PC-9 (cell line): ENCODE results near the gene ETS1. TPM values are rescaled to one million over a fixed set of nuclear protein-coding genes. Genes with fewer than 3 reads are reported as not detected.

Experiments
- BruUV-seq: library from RNA; stranded (reverse); fragments of 400-500 nt; replicated peaks from 2 replicates; lab custom pipeline; 2021; lab: Mats Ljungman, UMichigan
- CTCF ChIA-PET: fragments of 300-600 bp; sonication (Branson Sonifier 250); formaldehyde crosslinking; loops from one replicate; lab custom pipeline; 2022; ENCODE audit warnings: antibody characterized with exemption; lab: Charles Lee
- POLR2A ChIA-PET: fragments of 300-600 bp; sonication (Branson Sonifier 250); formaldehyde crosslinking; loops from one replicate; lab custom pipeline; 2022; ENCODE audit warnings: antibody characterized with exemption; ENCODE audit not compliant: unreplicated experiment; lab: Charles Lee
- DNase-seq, 2 experiments: peaks; one replicate each; pipeline versions ENCODE4 v3.0.0 to v3.0.0-alpha.2; 2015 to 2022; ENCODE audit warnings: mixed read lengths in 1 of 2
- H2AFZ ChIP-seq: fragments of 200-600 bp; sonication (generic); 2 replicates; pipeline ENCODE4 v1.8.1; 2017; ENCODE audit warnings: antibody characterized with exemption
- H3F3A ChIP-seq: fragments of 200-600 bp; sonication (generic); 2 replicates; pipeline ENCODE4 v1.8.1; 2017; ENCODE audit warnings: antibody characterized with exemption, mild to moderate bottlenecking, low read depth; ENCODE audit not compliant: insufficient read depth
- H3K27ac ChIP-seq: fragments of 200-600 bp; sonication (generic); 2 replicates; pipeline ENCODE4 v1.6.1; 2016; ENCODE audit warnings: mixed run types
- H3K27me3 ChIP-seq: fragments of 200-600 bp; sonication (generic); 2 replicates; pipeline ENCODE4 v1.6.1; 2016; ENCODE audit warnings: low read depth, mixed run types; ENCODE audit not compliant: insufficient read depth
- H3K36me3 ChIP-seq: fragments of 200-600 bp; sonication (generic); 2 replicates; pipeline ENCODE4 v1.6.1; 2016; ENCODE audit warnings: low read depth, mixed run types
- H3K4me1 ChIP-seq: fragments of 200-600 bp; sonication (generic); replicated peaks from 2 replicates; pipeline ENCODE4 v1.6.1; 2016; ENCODE audit warnings: mixed run types; ENCODE audit not compliant: insufficient read depth
- H3K4me2 ChIP-seq: fragments of 200-600 bp; sonication (generic); 2 replicates; pipeline ENCODE4 v1.6.1; 2017; ENCODE audit warnings: mixed run types
- H3K4me3 ChIP-seq: fragments of 200-600 bp; sonication (generic); 2 replicates; pipeline ENCODE4 v1.6.1; 2016; ENCODE audit warnings: mixed run types
- H3K79me2 ChIP-seq: fragments of 200-600 bp; sonication (generic); 2 replicates; pipeline ENCODE4 v1.6.1; 2017; ENCODE audit warnings: low read depth, mixed run types
- H3K9me2 ChIP-seq: fragments of 200-600 bp; sonication (generic); 2 replicates; pipeline ENCODE4 v1.8.1; 2017; ENCODE audit warnings: mild to moderate bottlenecking; ENCODE audit not compliant: insufficient read depth
- H3K9me3 ChIP-seq: fragments of 200-600 bp; sonication (generic); 2 replicates; pipeline ENCODE4 v1.8.1; 2016; ENCODE audit warnings: low read depth; ENCODE audit not compliant: insufficient read depth
- H4K20me1 ChIP-seq: fragments of 200-600 bp; sonication (generic); 2 replicates; pipeline ENCODE4 v1.8.1; 2017; ENCODE audit not compliant: insufficient read depth
- EZH2 ChIP-seq: fragments of 200-600 bp; sonication (generic); IDR thresholded peaks from 2 replicates; pipeline ENCODE4 v1.8.0; 2017; ENCODE audit warnings: antibody characterized with exemption, low read depth
- intact Hi-C: fragments of 100-400 bp; cut with micrococcal nuclease; formaldehyde crosslinking; loops from one replicate; pipeline ENCODE4 v1.10.0; 2022; ENCODE audit not compliant: unreplicated experiment
- total RNA-seq: library from RNA; stranded (reverse); gene quantifications from 2 replicates; pipeline ENCODE4 v1.2.3, GENCODE V29; 2021
- TF ChIP-seq, protein P1 (sequence below): fragments of 200-600 bp; sonication (generic); conservative IDR thresholded peaks from 2 replicates; pipeline ENCODE4 v1.6.1; 2017; ENCODE audit warnings: mixed run types, antibody characterized with exemption, mild to moderate bottlenecking, moderate library complexity

The ETS1 gene
- total RNA-seq, 1 experiment from 2014 or later: 23.3 TPM

DNA sequence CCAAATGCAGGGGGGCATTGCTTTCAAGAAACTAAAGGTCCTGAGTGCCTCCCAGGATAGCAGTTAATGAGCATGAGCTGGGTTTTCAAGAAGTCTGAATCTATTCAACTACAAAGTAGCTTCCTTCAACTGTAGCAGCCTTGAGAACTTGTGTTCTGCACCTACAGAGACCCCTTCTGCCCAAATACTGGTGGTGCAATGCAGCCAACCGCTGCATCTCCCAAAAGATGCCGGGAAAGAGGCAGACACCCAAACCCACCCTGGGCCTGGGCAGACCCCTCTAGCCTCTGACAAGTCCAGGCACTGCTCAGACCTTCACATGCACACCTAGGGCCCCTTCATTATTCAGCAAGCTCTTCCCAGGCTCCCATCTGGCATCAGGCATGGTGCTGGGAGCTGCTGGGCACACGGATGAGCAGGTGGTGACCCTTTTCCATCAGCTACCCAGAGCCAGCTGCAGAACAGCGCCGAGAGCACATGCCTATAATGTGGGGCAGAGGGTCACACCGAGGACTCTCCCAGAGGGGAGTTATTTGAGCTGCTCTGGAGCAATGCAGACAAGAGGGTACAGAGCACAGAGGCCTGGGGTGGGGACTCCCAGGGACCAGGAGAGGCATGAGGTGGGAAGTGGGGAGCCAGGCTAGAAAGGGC, 44.9 kb upstream of the ETS1 start:
- no peaks in the 10 kb centered on the region for H3K27me3 ChIP-seq
- no peak for TF ChIP-seq EZH2
- TF ChIP-seq, protein P1, sequence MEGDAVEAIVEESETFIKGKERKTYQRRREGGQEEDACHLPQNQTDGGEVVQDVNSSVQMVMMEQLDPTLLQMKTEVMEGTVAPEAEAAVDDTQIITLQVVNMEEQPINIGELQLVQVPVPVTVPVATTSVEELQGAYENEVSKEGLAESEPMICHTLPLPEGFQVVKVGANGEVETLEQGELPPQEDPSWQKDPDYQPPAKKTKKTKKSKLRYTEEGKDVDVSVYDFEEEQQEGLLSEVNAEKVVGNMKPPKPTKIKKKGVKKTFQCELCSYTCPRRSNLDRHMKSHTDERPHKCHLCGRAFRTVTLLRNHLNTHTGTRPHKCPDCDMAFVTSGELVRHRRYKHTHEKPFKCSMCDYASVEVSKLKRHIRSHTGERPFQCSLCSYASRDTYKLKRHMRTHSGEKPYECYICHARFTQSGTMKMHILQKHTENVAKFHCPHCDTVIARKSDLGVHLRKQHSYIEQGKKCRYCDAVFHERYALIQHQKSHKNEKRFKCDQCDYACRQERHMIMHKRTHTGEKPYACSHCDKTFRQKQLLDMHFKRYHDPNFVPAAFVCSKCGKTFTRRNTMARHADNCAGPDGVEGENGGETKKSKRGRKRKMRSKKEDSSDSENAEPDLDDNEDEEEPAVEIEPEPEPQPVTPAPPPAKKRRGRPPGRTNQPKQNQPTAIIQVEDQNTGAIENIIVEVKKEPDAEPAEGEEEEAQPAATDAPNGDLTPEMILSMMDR: peak; percentile 65
- ChIA-PET CTCF (interaction anchor here (0.6 to 1.2 kb wide), 3 partner anchors 324 to 474 kb away, joined by 3 to 6 read pairs (median 3); no protein-coding TSS in a partner anchor), POLR2A (no interaction called here)
- no peak overlapping the region for H3K4me2 ChIP-seq
- H3K9me3 ChIP-seq: no peaks in the 10 kb centered on the region
- no peak overlapping the region for H3K27ac ChIP-seq
- intact Hi-C loops: loop anchor here (5.0 kb wide), 1 partner anchor 325 kb away; no protein-coding TSS in a partner anchor
- no peak overlapping the region for H2AFZ ChIP-seq
- H3K36me3 ChIP-seq: no peaks in the 10 kb centered on the region
- H3K4me1 ChIP-seq: peaks cover 9% of the 10 kb centered on the region
- H3K79me2 ChIP-seq: no peaks in the 10 kb centered on the region
- no peaks in the 10 kb centered on the region for H4K20me1 ChIP-seq
- H3F3A ChIP-seq: no peaks in the 10 kb centered on the region
- DNase-seq: peak in 1 of 2 experiments; percentile 9
- no peaks in the 10 kb centered on the region for H3K9me2 ChIP-seq
- BruUV-seq: no TSS peak
- no peak overlapping the region for H3K4me3 ChIP-seq

DNA sequence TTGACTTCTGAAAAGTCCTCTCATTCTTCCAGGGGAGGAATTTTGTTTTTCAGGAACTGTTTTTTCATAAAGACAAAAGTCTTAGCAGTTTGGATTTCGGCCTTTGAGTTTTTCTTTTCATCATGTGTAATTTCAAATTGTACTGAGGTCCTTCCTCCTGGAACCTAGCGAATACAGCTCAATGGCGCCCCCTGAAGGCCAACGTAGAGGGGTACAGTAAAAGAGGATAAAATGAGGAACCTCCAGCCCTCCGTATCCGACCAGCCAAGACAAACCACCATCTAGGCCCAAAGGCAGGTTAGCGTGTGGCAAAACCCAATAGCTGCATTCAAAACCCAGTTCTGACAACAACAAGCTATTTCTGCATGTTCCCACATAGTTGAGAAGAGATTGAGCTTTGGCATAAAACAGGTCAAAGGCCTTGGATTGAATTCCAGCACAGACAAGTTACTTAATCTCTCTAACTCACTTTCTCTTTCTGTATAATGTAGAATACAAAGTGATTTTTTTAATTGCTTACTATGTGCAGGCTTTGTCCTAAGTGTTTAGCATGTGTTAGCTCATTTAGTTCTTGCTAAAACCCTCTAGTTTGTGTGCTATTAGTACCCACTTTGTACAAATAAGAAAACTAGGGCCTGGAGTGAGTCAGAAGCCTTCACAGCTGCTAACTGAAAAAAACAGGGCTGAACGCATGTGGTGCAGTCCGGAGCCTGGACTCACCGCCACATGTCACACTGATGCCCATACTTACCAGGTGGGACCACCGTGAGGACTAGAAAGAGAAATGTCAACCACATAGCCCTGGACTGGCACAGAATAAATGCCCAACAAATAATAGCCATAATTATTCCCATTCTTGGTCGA, 43.2 kb upstream of the ETS1 start:
- POLR2A ChIA-PET: interaction anchor here (1.0 kb wide), 1 partner anchor 122 kb away, joined by 4 read pairs; no protein-coding TSS in a partner anchor
- Histone ChIP-seq H4K20me1 (no peaks in the 10 kb centered on the region), H3K9me3 (no peaks in the 10 kb centered on the region), H3K4me1 (peaks cover 9% of the 10 kb centered on the region), H2AFZ (peak overlapping the region; percentile 6; the same call in 1 of the 2 replicates), H3K9me2 (no peaks in the 10 kb centered on the region), H3K27me3 (no peaks in the 10 kb centered on the region), H3K4me3 (no peak overlapping the region), H3K27ac (no peak overlapping the region), H3K4me2 (peak overlapping the region; percentile 15; the same call in 1 of the 2 replicates), H3K36me3 (no peaks in the 10 kb centered on the region), H3K79me2 (no peaks in the 10 kb centered on the region), H3F3A (no peaks in the 10 kb centered on the region)
- intact Hi-C loops: loop anchor here (1.0 to 5.0 kb wide), 9 partner anchors 114 to 599 kb away; no protein-coding TSS in a partner anchor
- no peak for TF ChIP-seq EZH2
- TF ChIP-seq, protein P1: peak; percentile 93
- CTCF ChIA-PET: interaction anchor here (0.5 to 1.1 kb wide), 9 partner anchors 125 to 473 kb away, joined by 3 to 9 read pairs (median 3); no protein-coding TSS in a partner anchor
- no TSS peak for BruUV-seq
- DNase-seq: peak; percentile 60 to 73

DNA sequence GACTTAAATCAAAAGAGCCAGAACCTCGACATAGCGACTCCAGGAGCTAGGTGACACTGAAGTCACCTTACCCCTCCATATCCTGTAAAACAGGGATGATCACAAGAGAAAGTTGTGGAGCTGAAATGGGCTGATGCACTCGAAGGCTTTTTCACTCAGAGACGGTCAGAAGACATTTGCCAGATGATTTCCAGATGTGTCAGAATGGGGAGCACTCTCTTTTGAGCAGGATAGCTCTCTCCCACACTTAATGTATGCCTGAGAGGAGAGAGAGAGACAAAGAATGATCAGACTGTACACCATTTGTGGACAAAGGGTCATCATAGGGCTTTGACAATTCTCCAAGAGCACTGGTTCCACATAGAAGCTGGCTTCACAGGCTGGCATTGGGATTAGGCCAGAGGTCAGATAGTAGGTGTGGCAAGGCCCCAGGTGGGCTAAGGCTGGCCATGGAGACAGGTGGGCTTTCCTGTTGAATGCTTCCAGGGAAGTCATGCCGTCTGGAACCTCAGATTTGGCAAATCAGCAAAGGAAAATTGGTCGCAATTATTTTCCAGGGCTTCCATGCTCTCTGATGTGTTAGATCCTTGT, 42.3 kb upstream of the ETS1 start:
- Histone ChIP-seq H3K27ac (no peak overlapping the region), H3K36me3 (no peaks in the 10 kb centered on the region), H3K4me1 (peaks cover 14% of the 10 kb centered on the region), H3K9me3 (no peaks in the 10 kb centered on the region), H3K4me3 (no peak overlapping the region), H3K27me3 (no peaks in the 10 kb centered on the region), H3F3A (no peaks in the 10 kb centered on the region), H4K20me1 (no peaks in the 10 kb centered on the region), H2AFZ (no peak overlapping the region), H3K79me2 (no peaks in the 10 kb centered on the region), H3K4me2 (peak overlapping the region; percentile 15), H3K9me2 (no peaks in the 10 kb centered on the region)
- no TSS peak for BruUV-seq
- DNase-seq: no peak
- CTCF ChIA-PET: interaction anchor here (0.5 to 1.1 kb wide), 8 partner anchors 124 to 458 kb away, joined by 3 to 9 read pairs (median 4); no protein-coding TSS in a partner anchor
- intact Hi-C loops: loop anchor here (1.0 to 5.0 kb wide), 9 partner anchors 113 to 598 kb away; no protein-coding TSS in a partner anchor
- no peak for TF ChIP-seq EZH2
- TF ChIP-seq, protein P1: no peak
- POLR2A ChIA-PET: interaction anchor here (1.0 kb wide), 1 partner anchor 121 kb away, joined by 4 read pairs; no protein-coding TSS in a partner anchor
